GM10266 (cell line): Measurements from ENCODE around the gene GTF2H1.

ENCODE experiments used
- DNase-seq: peaks from one replicate; pipeline ENCODE4 v3.0.0; 2012; ENCODE audit errors: extremely low spot score
- TF ChIP-seq, protein P1 (sequence below): IDR thresholded peaks from 2 replicates; pipeline ENCODE4 v1.5.1; 2012; ENCODE audit warnings: mild to moderate bottlenecking, low read depth; ENCODE audit not compliant: control insufficient read depth, insufficient read depth; ENCODE audit errors: missing control alignments

Gene GTF2H1

DNA sequence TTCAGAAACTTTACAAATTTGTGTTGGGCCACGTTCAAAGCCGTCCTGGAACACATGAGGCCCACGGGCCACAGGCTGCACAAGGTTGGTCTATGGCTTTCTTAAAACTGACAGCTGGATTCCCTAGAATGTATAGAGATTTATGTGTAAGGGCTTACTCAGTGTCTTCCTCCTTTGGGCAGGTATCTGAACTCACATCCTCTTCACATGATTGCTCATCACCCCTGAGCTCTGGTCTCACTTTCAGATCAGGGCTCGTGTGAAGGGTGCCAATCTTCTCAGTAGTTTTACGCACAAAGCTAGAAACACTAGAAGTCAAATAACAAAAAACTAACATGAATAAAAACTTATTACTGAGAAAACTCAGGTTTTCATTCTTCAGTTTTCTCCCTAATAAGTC, 27.5 kb upstream of the GTF2H1 start:
- no peak for DNase-seq
- TF ChIP-seq, protein P1, sequence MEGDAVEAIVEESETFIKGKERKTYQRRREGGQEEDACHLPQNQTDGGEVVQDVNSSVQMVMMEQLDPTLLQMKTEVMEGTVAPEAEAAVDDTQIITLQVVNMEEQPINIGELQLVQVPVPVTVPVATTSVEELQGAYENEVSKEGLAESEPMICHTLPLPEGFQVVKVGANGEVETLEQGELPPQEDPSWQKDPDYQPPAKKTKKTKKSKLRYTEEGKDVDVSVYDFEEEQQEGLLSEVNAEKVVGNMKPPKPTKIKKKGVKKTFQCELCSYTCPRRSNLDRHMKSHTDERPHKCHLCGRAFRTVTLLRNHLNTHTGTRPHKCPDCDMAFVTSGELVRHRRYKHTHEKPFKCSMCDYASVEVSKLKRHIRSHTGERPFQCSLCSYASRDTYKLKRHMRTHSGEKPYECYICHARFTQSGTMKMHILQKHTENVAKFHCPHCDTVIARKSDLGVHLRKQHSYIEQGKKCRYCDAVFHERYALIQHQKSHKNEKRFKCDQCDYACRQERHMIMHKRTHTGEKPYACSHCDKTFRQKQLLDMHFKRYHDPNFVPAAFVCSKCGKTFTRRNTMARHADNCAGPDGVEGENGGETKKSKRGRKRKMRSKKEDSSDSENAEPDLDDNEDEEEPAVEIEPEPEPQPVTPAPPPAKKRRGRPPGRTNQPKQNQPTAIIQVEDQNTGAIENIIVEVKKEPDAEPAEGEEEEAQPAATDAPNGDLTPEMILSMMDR: no peak

DNA sequence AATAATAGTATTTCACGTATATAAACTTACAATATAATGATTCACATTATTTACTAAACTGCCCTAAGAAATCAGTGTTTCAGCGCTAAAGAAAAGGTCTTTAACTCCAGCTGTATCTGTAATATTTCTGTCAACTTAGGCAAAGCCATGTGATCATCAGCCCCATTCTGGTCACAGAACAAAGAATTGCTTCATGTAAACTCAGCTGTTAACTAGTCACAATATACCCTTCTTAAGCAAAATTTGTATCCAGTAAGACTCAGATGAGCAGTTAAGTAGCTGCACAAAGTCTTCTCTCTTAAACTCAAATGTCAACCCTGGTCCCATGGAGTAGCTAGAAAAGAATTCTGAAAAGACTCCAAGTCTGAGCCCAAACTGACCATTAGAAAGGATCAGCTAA, 27.1 kb upstream of the GTF2H1 start:
- TF ChIP-seq, protein P1: no peak
- no peak for DNase-seq

DNA sequence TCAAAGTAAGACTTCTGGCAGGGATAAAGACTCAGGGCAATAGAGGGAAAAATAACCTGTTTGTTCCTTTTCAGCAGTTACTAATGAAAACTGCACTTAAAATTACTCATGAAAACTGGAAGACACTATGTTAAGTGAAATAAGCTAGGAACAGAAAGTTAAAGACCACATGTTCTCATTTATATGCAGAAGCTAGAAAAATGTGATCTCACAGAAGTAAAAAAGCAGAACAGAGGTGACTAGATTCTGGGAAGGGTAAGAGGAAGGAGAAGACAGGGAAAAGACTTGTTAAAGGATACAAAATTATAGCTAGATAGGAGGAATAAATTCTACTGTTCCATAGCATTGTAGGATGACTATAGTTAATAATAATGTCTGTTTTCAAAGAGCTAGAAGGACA, 22.6 kb upstream of the GTF2H1 start:
- TF ChIP-seq, protein P1: no peak
- no peak for DNase-seq

DNA sequence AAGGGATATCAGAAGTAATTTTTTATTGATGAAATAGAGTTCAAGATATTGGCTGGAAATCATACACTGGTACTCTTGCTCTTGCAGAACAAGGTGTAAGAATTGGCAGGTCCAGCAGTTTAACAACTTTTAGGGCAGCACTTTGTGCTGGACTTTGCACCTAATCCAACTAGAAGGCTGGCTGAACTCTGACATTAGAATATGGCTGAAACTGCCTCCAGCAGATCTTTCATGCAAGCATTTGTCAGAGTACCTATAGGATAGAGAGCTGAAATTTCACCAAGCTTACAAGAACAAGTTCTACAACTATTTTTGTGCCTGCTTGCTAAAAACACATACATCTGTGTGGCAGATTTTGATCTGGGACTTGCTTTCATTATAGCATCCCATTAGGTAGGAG, 17.6 kb upstream of the GTF2H1 start:
- TF ChIP-seq, protein P1: no peak
- no peak for DNase-seq

- TF ChIP-seq, protein P1: no peak
- DNase-seq: no peak
Measured at GRCh38 chr11:18307461-18308139, 14.8 kb upstream of the GTF2H1 start.

GRCh38 chr11:18308242-18308641, 14.1 kb upstream of the GTF2H1 start:
- DNase-seq: no peak
- TF ChIP-seq, protein P1: no peak

- TF ChIP-seq, protein P1: no peak
- DNase-seq: no peak
Measured at GRCh38 chr11:18309691-18310090, 12.7 kb upstream of the GTF2H1 start.
